Hepatocyte (in vitro differentiated cells): ENCODE results near the gene PET117.

Experiments used
- EZH2 ChIP-seq: fragments of 200-600 bp; sonication (generic); IDR thresholded peaks from 2 replicates; pipeline ENCODE4 v1.6.1; 2016; ENCODE audit warnings: antibody characterized with exemption, mild to moderate bottlenecking, borderline replicate concordance
- TF ChIP-seq, protein P1 (sequence below): fragments of 200-600 bp; sonication (generic); IDR thresholded peaks from 2 replicates; pipeline ENCODE4 v1.5.1; 2016; ENCODE audit warnings: antibody characterized with exemption, mild to moderate bottlenecking; ENCODE audit not compliant: poor library complexity

DNA sequence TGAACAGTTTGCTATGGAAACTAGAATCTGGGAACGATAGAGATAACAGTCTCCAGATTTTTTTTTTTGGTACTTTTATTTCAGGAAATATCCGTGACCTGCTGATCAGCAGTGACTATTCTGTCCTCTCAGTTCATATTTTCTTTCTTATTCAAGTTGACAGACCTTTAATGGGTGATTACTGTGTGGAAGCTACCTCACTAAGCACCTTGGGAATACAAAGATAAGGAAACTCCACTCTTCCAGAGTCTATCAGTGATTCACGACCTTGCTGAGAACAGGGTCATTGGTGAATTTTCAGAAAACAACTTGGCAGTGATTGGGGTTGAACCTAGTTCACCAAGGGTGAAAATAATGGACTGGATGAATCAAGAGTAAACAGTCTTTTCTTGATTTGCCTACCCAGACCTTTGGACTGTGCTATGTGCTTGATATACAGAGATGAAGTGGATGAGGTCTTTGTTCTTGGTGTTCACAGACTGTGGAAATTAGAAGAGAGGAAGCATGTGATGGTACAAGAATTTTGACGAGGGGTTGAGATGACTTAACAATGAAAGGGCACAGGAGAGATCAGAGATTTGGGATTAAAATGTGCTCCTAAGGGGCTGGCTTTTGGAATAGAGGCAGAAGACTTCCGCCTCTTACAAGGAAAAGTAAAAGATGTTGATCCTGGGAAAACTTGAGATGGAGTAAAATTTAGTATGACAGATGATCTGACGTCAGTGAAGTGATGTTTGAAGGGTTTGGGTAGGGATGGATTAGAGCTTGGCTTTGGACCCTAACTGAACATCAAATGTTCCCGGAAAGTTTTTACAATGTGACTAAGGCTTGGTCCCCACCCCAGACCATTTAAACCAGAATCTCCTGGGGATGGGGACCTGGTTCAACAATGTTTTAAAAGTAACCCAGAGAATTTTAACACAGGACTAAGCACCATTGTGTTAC is 1.2 kb downstream of the PET117 start:
- TF ChIP-seq, protein P1, sequence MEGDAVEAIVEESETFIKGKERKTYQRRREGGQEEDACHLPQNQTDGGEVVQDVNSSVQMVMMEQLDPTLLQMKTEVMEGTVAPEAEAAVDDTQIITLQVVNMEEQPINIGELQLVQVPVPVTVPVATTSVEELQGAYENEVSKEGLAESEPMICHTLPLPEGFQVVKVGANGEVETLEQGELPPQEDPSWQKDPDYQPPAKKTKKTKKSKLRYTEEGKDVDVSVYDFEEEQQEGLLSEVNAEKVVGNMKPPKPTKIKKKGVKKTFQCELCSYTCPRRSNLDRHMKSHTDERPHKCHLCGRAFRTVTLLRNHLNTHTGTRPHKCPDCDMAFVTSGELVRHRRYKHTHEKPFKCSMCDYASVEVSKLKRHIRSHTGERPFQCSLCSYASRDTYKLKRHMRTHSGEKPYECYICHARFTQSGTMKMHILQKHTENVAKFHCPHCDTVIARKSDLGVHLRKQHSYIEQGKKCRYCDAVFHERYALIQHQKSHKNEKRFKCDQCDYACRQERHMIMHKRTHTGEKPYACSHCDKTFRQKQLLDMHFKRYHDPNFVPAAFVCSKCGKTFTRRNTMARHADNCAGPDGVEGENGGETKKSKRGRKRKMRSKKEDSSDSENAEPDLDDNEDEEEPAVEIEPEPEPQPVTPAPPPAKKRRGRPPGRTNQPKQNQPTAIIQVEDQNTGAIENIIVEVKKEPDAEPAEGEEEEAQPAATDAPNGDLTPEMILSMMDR = no peak
- no peak for TF ChIP-seq EZH2
